Measurements from ENCODE around the gene NDUFAF2.

Gene NDUFAF2, protein sequence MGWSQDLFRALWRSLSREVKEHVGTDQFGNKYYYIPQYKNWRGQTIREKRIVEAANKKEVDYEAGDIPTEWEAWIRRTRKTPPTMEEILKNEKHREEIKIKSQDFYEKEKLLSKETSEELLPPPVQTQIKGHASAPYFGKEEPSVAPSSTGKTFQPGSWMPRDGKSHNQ

GRCh38 chr5:60944904-60945812 is at the start of gene NDUFAF2, which contains the start of gene ERCC8:
Gene NDUFAF2, plus strand, starts transcription at chr5:60945205. Its CDS starts 51 bp downstream, at chr5:60945256.
Gene ERCC8, minus strand, starts transcription at chr5:60945070. Its CDS starts 62 bp downstream, at chr5:60945008.
- Mint-ChIP-seq H3K27me3 (no peaks in the 10 kb centered on the region), H3K4me1 (peaks cover 16% of the 10 kb centered on the region), H3K27ac (ENCODE audit: low read depth) (peak within 1 kb of the TSS; percentile 48), H3K9me3 (no peaks in the 10 kb centered on the region), H3K36me3 (ENCODE audit: insufficient read depth) (peaks cover 2% of the 10 kb centered on the region), H3K4me3 (no peak within 1 kb of the TSS)
- DNase-seq (ENCODE audit: low spot score in 2 of 2) (peak; percentile 83 to 84), ATAC-seq (replicated peaks; ENCODE audit: extremely low read depth, poor library complexity, severe bottlenecking) (peak; percentile 98)

- ATAC-seq (replicated peaks; ENCODE audit: extremely low read depth, poor library complexity, severe bottlenecking) (no peak), DNase-seq (ENCODE audit: low spot score in 2 of 2) (no peak)
- H3K27me3 Mint-ChIP-seq, result no peaks in the 10 kb centered on the region
- no peaks in the 10 kb centered on the region for H3K9me3 Mint-ChIP-seq
- no peak overlapping the region for H3K27ac Mint-ChIP-seq (ENCODE audit: low read depth)
- peaks cover 8% of the 10 kb centered on the region for H3K36me3 Mint-ChIP-seq (ENCODE audit: insufficient read depth)
- H3K4me1 Mint-ChIP-seq, result no peaks in the 10 kb centered on the region
- no peak overlapping the region for H3K4me3 Mint-ChIP-seq
Measured at GRCh38 chr5:60896991-60897390, 48.0 kb upstream of the NDUFAF2 start.

DNA sequence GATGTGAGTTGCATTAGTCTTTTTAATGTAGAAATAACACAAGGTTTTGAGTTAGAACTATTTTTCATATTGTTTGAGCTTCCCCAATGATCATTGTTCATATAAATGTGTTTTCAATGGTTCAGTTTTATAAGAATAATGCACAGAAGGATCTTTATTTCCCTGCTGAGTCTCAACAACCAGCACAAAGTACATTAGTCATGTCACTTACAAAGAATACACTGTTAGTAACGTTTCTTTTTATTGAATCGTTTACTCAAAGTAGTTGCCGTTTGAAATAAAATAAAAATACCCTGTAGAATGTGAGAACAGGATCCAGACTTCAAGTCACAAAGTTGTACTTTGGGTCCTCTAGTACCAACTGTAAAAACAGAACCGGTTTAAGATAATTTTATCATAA is 41.6 kb upstream of the NDUFAF2 start:
- H3K36me3 Mint-ChIP-seq (ENCODE audit: insufficient read depth), result peaks cover 2% of the 10 kb centered on the region
- ATAC-seq (replicated peaks; ENCODE audit: extremely low read depth, poor library complexity, severe bottlenecking) (no peak), DNase-seq (ENCODE audit: low spot score in 2 of 2) (no peak)
- H3K27ac Mint-ChIP-seq (ENCODE audit: low read depth), result no peak overlapping the region
- no peaks in the 10 kb centered on the region for H3K9me3 Mint-ChIP-seq
- no peaks in the 10 kb centered on the region for H3K4me1 Mint-ChIP-seq
- H3K4me3 Mint-ChIP-seq, result no peak overlapping the region
- no peaks in the 10 kb centered on the region for H3K27me3 Mint-ChIP-seq

GRCh38 chr5:60916646-60917045 is 28.4 kb upstream of the NDUFAF2 start:
- Mint-ChIP-seq H3K4me3 (no peak overlapping the region), H3K27me3 (no peaks in the 10 kb centered on the region), H3K9me3 (no peaks in the 10 kb centered on the region), H3K27ac (ENCODE audit: low read depth) (no peak overlapping the region), H3K4me1 (no peaks in the 10 kb centered on the region), H3K36me3 (ENCODE audit: insufficient read depth) (peaks cover 12% of the 10 kb centered on the region)
- ATAC-seq (replicated peaks; ENCODE audit: extremely low read depth, poor library complexity, severe bottlenecking), result no peak
- DNase-seq (ENCODE audit: low spot score in 2 of 2), result no peak

GRCh38 chr5:60918466-60918865 is 26.5 kb upstream of the NDUFAF2 start:
- Mint-ChIP-seq H3K27me3 (no peaks in the 10 kb centered on the region), H3K27ac (ENCODE audit: low read depth) (no peak overlapping the region), H3K4me1 (no peaks in the 10 kb centered on the region), H3K36me3 (ENCODE audit: insufficient read depth) (peaks cover 13% of the 10 kb centered on the region), H3K4me3 (no peak overlapping the region), H3K9me3 (no peaks in the 10 kb centered on the region)
- no peak for ATAC-seq (replicated peaks; ENCODE audit: extremely low read depth, poor library complexity, severe bottlenecking)
- no peak for DNase-seq (ENCODE audit: low spot score in 2 of 2)

- ATAC-seq (replicated peaks; ENCODE audit: extremely low read depth, poor library complexity, severe bottlenecking) (no peak), DNase-seq (ENCODE audit: low spot score in 2 of 2) (no peak)
- Mint-ChIP-seq H3K9me3 (no peaks in the 10 kb centered on the region), H3K27me3 (no peaks in the 10 kb centered on the region), H3K4me1 (no peaks in the 10 kb centered on the region), H3K27ac (ENCODE audit: low read depth) (no peak overlapping the region), H3K36me3 (ENCODE audit: insufficient read depth) (peaks cover 6% of the 10 kb centered on the region), H3K4me3 (no peak overlapping the region)
Measured at GRCh38 chr5:60927450-60927849, 17.6 kb upstream of the NDUFAF2 start.

- ATAC-seq (replicated peaks; ENCODE audit: extremely low read depth, poor library complexity, severe bottlenecking) (no peak), DNase-seq (ENCODE audit: low spot score in 2 of 2) (no peak)
- Mint-ChIP-seq H3K4me1 (no peaks in the 10 kb centered on the region), H3K4me3 (no peak overlapping the region), H3K9me3 (no peaks in the 10 kb centered on the region), H3K36me3 (ENCODE audit: insufficient read depth) (peaks cover 5% of the 10 kb centered on the region), H3K27ac (ENCODE audit: low read depth) (no peak overlapping the region), H3K27me3 (no peaks in the 10 kb centered on the region)
Measured at GRCh38 chr5:60929024-60929423, 16.0 kb upstream of the NDUFAF2 start.

- DNase-seq (ENCODE audit: low spot score in 2 of 2), result no peak
- Mint-ChIP-seq H3K27ac (ENCODE audit: low read depth) (no peak overlapping the region), H3K4me1 (peaks cover 12% of the 10 kb centered on the region), H3K4me3 (no peak overlapping the region), H3K36me3 (ENCODE audit: insufficient read depth) (peaks cover 2% of the 10 kb centered on the region), H3K9me3 (no peaks in the 10 kb centered on the region), H3K27me3 (no peaks in the 10 kb centered on the region)
- no peak for ATAC-seq (replicated peaks; ENCODE audit: extremely low read depth, poor library complexity, severe bottlenecking)
Measured at GRCh38 chr5:60943624-60944023, 1.4 kb upstream of the NDUFAF2 start.

- H3K9me3 Mint-ChIP-seq, result no peaks in the 10 kb centered on the region
Measured at GRCh38 chr5:60945813-60946187, 795 bp downstream of the NDUFAF2 start.

DNA sequence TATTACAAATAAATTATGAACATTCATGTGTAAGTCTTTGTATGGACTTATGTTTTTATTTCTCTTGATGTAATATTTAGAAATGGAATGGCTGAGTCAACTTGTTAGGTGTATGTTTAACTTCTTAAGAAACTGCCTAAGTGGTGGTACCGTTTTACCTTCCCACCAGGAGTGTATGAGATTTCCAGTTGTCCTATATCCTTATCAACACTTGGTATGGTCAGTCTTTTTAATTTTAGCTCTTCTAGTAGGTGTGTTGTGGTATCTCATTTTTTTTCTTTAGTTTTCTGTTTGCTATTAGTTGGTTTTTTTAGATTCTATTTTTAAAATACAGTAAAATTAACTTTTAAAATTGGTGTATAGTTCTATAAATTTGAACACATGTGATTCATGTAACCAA is 3.7 kb downstream of the NDUFAF2 start:
- DNase-seq (ENCODE audit: low spot score in 2 of 2) (no peak), ATAC-seq (replicated peaks; ENCODE audit: extremely low read depth, poor library complexity, severe bottlenecking) (no peak)
- Mint-ChIP-seq H3K27me3 (no peaks in the 10 kb centered on the region), H3K36me3 (ENCODE audit: insufficient read depth) (peaks cover 2% of the 10 kb centered on the region), H3K9me3 (no peaks in the 10 kb centered on the region), H3K27ac (ENCODE audit: low read depth) (no peak overlapping the region), H3K4me3 (no peak overlapping the region), H3K4me1 (peaks cover 22% of the 10 kb centered on the region)

More at GRCh38 chr5:60945813-60946187, 795 bp downstream of the NDUFAF2 start:
- peaks cover 16% of the 10 kb centered on the region for H3K4me1 Mint-ChIP-seq
- ATAC-seq (replicated peaks; ENCODE audit: extremely low read depth, poor library complexity, severe bottlenecking), result peak; percentile 21
- H3K36me3 Mint-ChIP-seq (ENCODE audit: insufficient read depth), result peaks cover 2% of the 10 kb centered on the region
- H3K27ac Mint-ChIP-seq (ENCODE audit: low read depth), result peak overlapping the region; percentile 48
- no peaks in the 10 kb centered on the region for H3K27me3 Mint-ChIP-seq
- no peak for DNase-seq (ENCODE audit: low spot score in 2 of 2)
- no peak overlapping the region for H3K4me3 Mint-ChIP-seq

DNA sequence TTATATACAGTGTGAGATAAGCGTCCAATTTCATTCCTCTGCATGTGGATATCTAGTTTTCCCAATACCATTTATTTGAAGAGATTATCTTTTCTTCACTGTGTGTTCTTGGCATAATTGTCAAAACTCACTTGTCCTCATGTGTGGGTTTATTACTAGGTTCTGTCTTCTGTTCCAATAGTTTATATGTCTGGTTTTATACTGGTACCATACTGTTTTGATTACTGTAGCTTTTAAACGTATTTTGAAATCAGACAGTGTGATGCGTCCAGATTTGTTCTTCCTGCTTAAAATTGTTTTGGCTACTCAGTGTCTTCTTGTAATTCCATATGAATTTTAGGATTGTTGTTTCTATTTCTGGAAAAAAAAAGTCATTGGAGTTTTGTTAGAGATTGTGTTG is 10.2 kb downstream of the NDUFAF2 start:
- H3K36me3 Mint-ChIP-seq (ENCODE audit: insufficient read depth), result no peaks in the 10 kb centered on the region
- no peak overlapping the region for H3K4me3 Mint-ChIP-seq
- no peak for ATAC-seq (replicated peaks; ENCODE audit: extremely low read depth, poor library complexity, severe bottlenecking)
- no peaks in the 10 kb centered on the region for H3K9me3 Mint-ChIP-seq
- no peaks in the 10 kb centered on the region for H3K27me3 Mint-ChIP-seq
- DNase-seq (ENCODE audit: low spot score in 2 of 2), result no peak
- no peak overlapping the region for H3K27ac Mint-ChIP-seq (ENCODE audit: low read depth)
- peaks cover 10% of the 10 kb centered on the region for H3K4me1 Mint-ChIP-seq

DNA sequence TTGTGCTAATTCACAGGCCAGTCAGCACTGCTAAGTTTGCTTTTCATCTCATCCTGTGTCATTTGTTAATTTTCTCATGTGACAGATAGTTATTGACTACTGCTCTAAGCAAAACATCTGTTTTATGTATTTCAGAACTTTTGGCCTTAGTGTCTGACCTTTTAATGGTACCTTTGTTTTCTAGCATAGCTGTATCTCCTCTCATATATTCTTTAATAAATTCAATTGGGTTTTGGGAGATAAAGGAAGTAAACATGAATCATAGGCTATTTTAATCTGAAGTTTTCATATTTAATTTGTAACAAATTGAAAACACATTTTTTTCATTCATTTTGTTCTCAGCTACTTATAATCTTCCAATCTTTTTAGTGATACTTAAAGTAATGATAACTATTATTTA is 13.1 kb downstream of the NDUFAF2 start:
- H3K4me1 Mint-ChIP-seq, result peaks cover 5% of the 10 kb centered on the region
- H3K9me3 Mint-ChIP-seq, result no peaks in the 10 kb centered on the region
- no peaks in the 10 kb centered on the region for H3K36me3 Mint-ChIP-seq (ENCODE audit: insufficient read depth)
- DNase-seq (ENCODE audit: low spot score in 2 of 2) (no peak), ATAC-seq (replicated peaks; ENCODE audit: extremely low read depth, poor library complexity, severe bottlenecking) (no peak)
- no peak overlapping the region for H3K27ac Mint-ChIP-seq (ENCODE audit: low read depth)
- no peaks in the 10 kb centered on the region for H3K27me3 Mint-ChIP-seq
- no peak overlapping the region for H3K4me3 Mint-ChIP-seq

- Mint-ChIP-seq H3K36me3 (ENCODE audit: insufficient read depth) (no peaks in the 10 kb centered on the region), H3K4me3 (no peak overlapping the region), H3K4me1 (peaks cover 4% of the 10 kb centered on the region), H3K27ac (ENCODE audit: low read depth) (no peak overlapping the region), H3K27me3 (no peaks in the 10 kb centered on the region), H3K9me3 (no peaks in the 10 kb centered on the region)
- DNase-seq (ENCODE audit: low spot score in 2 of 2) (no peak), ATAC-seq (replicated peaks; ENCODE audit: extremely low read depth, poor library complexity, severe bottlenecking) (no peak)
Measured at GRCh38 chr5:60958712-60959111, 13.7 kb downstream of the NDUFAF2 start.
